HepG2 (cell line): Measurements from ENCODE around the gene NINJ2.

Experiments
- BRF2 ChIP-seq: sonication (generic); formaldehyde crosslinking; IDR thresholded peaks from 2 replicates; pipeline ENCODE4 v1.8.1; 2022; ENCODE audit warnings: mild to moderate bottlenecking, missing genetic modification reagents
- NFYB ChIP-seq: sonication (generic); formaldehyde crosslinking; IDR thresholded peaks from 2 replicates; pipeline ENCODE4 v1.4.0; 2020; ENCODE audit warnings: missing genetic modification reagents
- TF ChIP-seq, protein P1 (sequence below): sonication (generic); formaldehyde crosslinking; IDR thresholded peaks from 2 replicates; pipeline ENCODE4 v1.5.0; 2020; ENCODE audit warnings: mild to moderate bottlenecking, missing genetic modification reagents, moderate library complexity

GRCh38 chr12:550473-551260, 112.6 kb downstream of the NINJ2 start:
- TF ChIP-seq, protein P1, sequence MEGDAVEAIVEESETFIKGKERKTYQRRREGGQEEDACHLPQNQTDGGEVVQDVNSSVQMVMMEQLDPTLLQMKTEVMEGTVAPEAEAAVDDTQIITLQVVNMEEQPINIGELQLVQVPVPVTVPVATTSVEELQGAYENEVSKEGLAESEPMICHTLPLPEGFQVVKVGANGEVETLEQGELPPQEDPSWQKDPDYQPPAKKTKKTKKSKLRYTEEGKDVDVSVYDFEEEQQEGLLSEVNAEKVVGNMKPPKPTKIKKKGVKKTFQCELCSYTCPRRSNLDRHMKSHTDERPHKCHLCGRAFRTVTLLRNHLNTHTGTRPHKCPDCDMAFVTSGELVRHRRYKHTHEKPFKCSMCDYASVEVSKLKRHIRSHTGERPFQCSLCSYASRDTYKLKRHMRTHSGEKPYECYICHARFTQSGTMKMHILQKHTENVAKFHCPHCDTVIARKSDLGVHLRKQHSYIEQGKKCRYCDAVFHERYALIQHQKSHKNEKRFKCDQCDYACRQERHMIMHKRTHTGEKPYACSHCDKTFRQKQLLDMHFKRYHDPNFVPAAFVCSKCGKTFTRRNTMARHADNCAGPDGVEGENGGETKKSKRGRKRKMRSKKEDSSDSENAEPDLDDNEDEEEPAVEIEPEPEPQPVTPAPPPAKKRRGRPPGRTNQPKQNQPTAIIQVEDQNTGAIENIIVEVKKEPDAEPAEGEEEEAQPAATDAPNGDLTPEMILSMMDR (CRISPR knock-in tag): no peak
- TF ChIP-seq BRF2 (no peak), NFYB (CRISPR knock-in tag) (no peak)
